Measurements from ENCODE around the gene OMA1. TPM values are rescaled to one million over a fixed set of nuclear protein-coding genes. Genes with fewer than 3 reads are reported as not detected.

The OMA1 gene
- polyA plus RNA-seq, 1 donor (not counting 4 experiments of a cell fraction or from before 2014, with no cell fraction given) = 16.3 TPM

GRCh38 chr1:58571616-58572015 lies 25.1 kb upstream of the OMA1 start:
- no peaks in the 10 kb centered on the region for H4K20me1 ChIP-seq (ENCODE audit: control insufficient read depth, extremely low read depth, insufficient read depth, low read length)
- DNase-seq (ENCODE audit: low read depth, low spot score) (no peak), FAIRE-seq (no peak)
- peaks cover 35% of the 10 kb centered on the region for H3K4me1 ChIP-seq (ENCODE audit: control insufficient read depth, extremely low read depth, insufficient read depth, low read length)
- H2AFZ ChIP-seq (ENCODE audit: control insufficient read depth, low read length) = no peak overlapping the region
- TF ChIP-seq EZH2 (IDR thresholded peaks at IDR 0.05; ENCODE audit: low read length) (no peak), CTCF (optimal IDR thresholded peaks at IDR 0.05 in 1 of 3, IDR thresholded peaks at IDR 0.05 in 1 of 3, conservative IDR thresholded peaks at IDR 0.05 in 1 of 3; ENCODE audit: extremely low read depth in 1 of 3, insufficient read depth in 2 of 3, low read length in 3 of 3) (no peak)
- no peak overlapping the region for H3K9ac ChIP-seq (ENCODE audit: control insufficient read depth, extremely low read depth, insufficient read depth, low read length)
- H3K36me3 ChIP-seq (ENCODE audit: control insufficient read depth in 2 of 2, extremely low read depth in 1 of 2, insufficient read depth in 2 of 2, low read length in 2 of 2) = no peaks in the 10 kb centered on the region
- H3K4me2 ChIP-seq (ENCODE audit: control insufficient read depth, extremely low read depth, insufficient read depth, low read depth, low read length) = no peak overlapping the region
- peaks cover 26% of the 10 kb centered on the region for H3K79me2 ChIP-seq (ENCODE audit: control insufficient read depth, insufficient read depth, low read length)
- no peak overlapping the region for H3K27ac ChIP-seq (ENCODE audit: control insufficient read depth, insufficient read depth, low read length)
- H3K27me3 ChIP-seq (ENCODE audit: control insufficient read depth, extremely low read depth, insufficient read depth, low read length) = no peaks in the 10 kb centered on the region
- H3K4me3 ChIP-seq (ENCODE audit: control insufficient read depth in 2 of 3, extremely low read depth in 1 of 3, insufficient read depth in 2 of 3, low read depth in 1 of 3, low read length in 3 of 3) = no peak overlapping the region
- dilution Hi-C loops (cut with MboI; ENCODE audit: extremely low pct_ligation_motif_present, low sequenced_read_pairs) = no loop called here
- no peaks in the 10 kb centered on the region for H3K9me3 ChIP-seq (ENCODE audit: control insufficient read depth, low read depth, low read length)
- no peaks in the 10 kb centered on the region for H3K9me1 ChIP-seq (ENCODE audit: control insufficient read depth, extremely low read depth, insufficient read depth, low read length)

- H3K4me2 ChIP-seq (ENCODE audit: control insufficient read depth, extremely low read depth, insufficient read depth, low read depth, low read length) = no peak overlapping the region
- H3K4me1 ChIP-seq (ENCODE audit: control insufficient read depth, extremely low read depth, insufficient read depth, low read length) = peaks cover 35% of the 10 kb centered on the region
- H3K4me3 ChIP-seq (ENCODE audit: control insufficient read depth in 2 of 3, extremely low read depth in 1 of 3, insufficient read depth in 2 of 3, low read depth in 1 of 3, low read length in 3 of 3) = no peak overlapping the region
- dilution Hi-C loops (cut with MboI; ENCODE audit: extremely low pct_ligation_motif_present, low sequenced_read_pairs) = no loop called here
- H3K27me3 ChIP-seq (ENCODE audit: control insufficient read depth, extremely low read depth, insufficient read depth, low read length) = no peaks in the 10 kb centered on the region
- H3K27ac ChIP-seq (ENCODE audit: control insufficient read depth, insufficient read depth, low read length) = no peak overlapping the region
- no peaks in the 10 kb centered on the region for H3K9me3 ChIP-seq (ENCODE audit: control insufficient read depth, low read depth, low read length)
- no peaks in the 10 kb centered on the region for H3K36me3 ChIP-seq (ENCODE audit: control insufficient read depth in 2 of 2, extremely low read depth in 1 of 2, insufficient read depth in 2 of 2, low read length in 2 of 2)
- no peaks in the 10 kb centered on the region for H3K9me1 ChIP-seq (ENCODE audit: control insufficient read depth, extremely low read depth, insufficient read depth, low read length)
- no peak overlapping the region for H3K9ac ChIP-seq (ENCODE audit: control insufficient read depth, extremely low read depth, insufficient read depth, low read length)
- H4K20me1 ChIP-seq (ENCODE audit: control insufficient read depth, extremely low read depth, insufficient read depth, low read length) = no peaks in the 10 kb centered on the region
- no peak overlapping the region for H2AFZ ChIP-seq (ENCODE audit: control insufficient read depth, low read length)
- DNase-seq (ENCODE audit: low read depth, low spot score) (no peak), FAIRE-seq (no peak)
- no peak for TF ChIP-seq CTCF (optimal IDR thresholded peaks at IDR 0.05 in 1 of 3, IDR thresholded peaks at IDR 0.05 in 1 of 3, conservative IDR thresholded peaks at IDR 0.05 in 1 of 3; ENCODE audit: extremely low read depth in 1 of 3, insufficient read depth in 2 of 3, low read length in 3 of 3)
- no peak for TF ChIP-seq EZH2 (IDR thresholded peaks at IDR 0.05; ENCODE audit: low read length)
- peaks cover 18% of the 10 kb centered on the region for H3K79me2 ChIP-seq (ENCODE audit: control insufficient read depth, insufficient read depth, low read length)
Measured at GRCh38 chr1:58570817-58571216, 24.3 kb upstream of the OMA1 start.

Measured in keratinocyte (primary cell).